ENCODE measurements around the gene LNPEP.

- TF ChIP-seq POLR2AphosphoS5 (IDR thresholded peaks at IDR 0.05) (no peak), POLR2A (IDR thresholded peaks at IDR 0.05) (no peak)
Measured at GRCh38 chr5:96942911-96943310, 7.0 kb downstream of the LNPEP start.
